ENCODE measurements around the gene TRMT10B.

The TRMT10B gene

GRCh38 chr9:37753489-37754190 is at the start of gene TRMT10B:
TRMT10B (plus strand) TSS chr9:37753805; CDS start chr9:37761932, 8,127 bp downstream.
- no peaks in the 10 kb centered on the region for H3K36me3 ChIP-seq
- peak within 1 kb of the TSS; percentile 67 for H3K27ac ChIP-seq
- no peaks in the 10 kb centered on the region for H3K27me3 ChIP-seq (ENCODE audit: insufficient read depth, low read depth, severe bottlenecking)
- TF ChIP-seq CTCF (IDR thresholded peaks at IDR 0.05; ENCODE audit: low read depth, low read length), result no peak
- peak within 1 kb of the TSS; percentile 75 for H3K4me3 ChIP-seq (ENCODE audit: low read depth, low read length)
- H3K9me3 ChIP-seq (ENCODE audit: severe bottlenecking), result peaks cover 6% of the 10 kb centered on the region
- DNase-seq, result peak; percentile 68

GRCh38 chr9:37705787-37706186 is 47.8 kb upstream of the TRMT10B start:
- no peak for TF ChIP-seq CTCF (IDR thresholded peaks at IDR 0.05; ENCODE audit: low read depth, low read length)
- DNase-seq, result no peak
- Histone ChIP-seq H3K27me3 (ENCODE audit: insufficient read depth, low read depth, severe bottlenecking) (no peaks in the 10 kb centered on the region), H3K27ac (no peak overlapping the region), H3K36me3 (peaks cover 23% of the 10 kb centered on the region), H3K4me3 (ENCODE audit: low read depth, low read length) (no peak overlapping the region), H3K9me3 (ENCODE audit: severe bottlenecking) (no peaks in the 10 kb centered on the region)

GRCh38 chr9:37706290-37706689 is 47.3 kb upstream of the TRMT10B start:
- H3K27ac ChIP-seq, result no peak overlapping the region
- DNase-seq, result no peak

GRCh38 chr9:37707748-37708147 is 45.9 kb upstream of the TRMT10B start:
- no peak for DNase-seq
- H3K36me3 ChIP-seq, result peaks cover 31% of the 10 kb centered on the region
- H3K27ac ChIP-seq, result no peak overlapping the region
- no peaks in the 10 kb centered on the region for H3K27me3 ChIP-seq (ENCODE audit: insufficient read depth, low read depth, severe bottlenecking)
- no peak overlapping the region for H3K4me3 ChIP-seq (ENCODE audit: low read depth, low read length)
- no peaks in the 10 kb centered on the region for H3K9me3 ChIP-seq (ENCODE audit: severe bottlenecking)
- no peak for TF ChIP-seq CTCF (IDR thresholded peaks at IDR 0.05; ENCODE audit: low read depth, low read length)

More at GRCh38 chr9:37706290-37706689, 47.3 kb upstream of the TRMT10B start:
- no peaks in the 10 kb centered on the region for H3K27me3 ChIP-seq (ENCODE audit: insufficient read depth, low read depth, severe bottlenecking)
- peaks cover 22% of the 10 kb centered on the region for H3K36me3 ChIP-seq
- no peak for TF ChIP-seq CTCF (IDR thresholded peaks at IDR 0.05; ENCODE audit: low read depth, low read length)
- no peak overlapping the region for H3K4me3 ChIP-seq (ENCODE audit: low read depth, low read length)
- no peaks in the 10 kb centered on the region for H3K9me3 ChIP-seq (ENCODE audit: severe bottlenecking)

- Histone ChIP-seq H3K36me3 (peaks cover 43% of the 10 kb centered on the region), H3K27ac (no peak overlapping the region), H3K4me3 (ENCODE audit: low read depth, low read length) (no peak overlapping the region), H3K27me3 (ENCODE audit: insufficient read depth, low read depth, severe bottlenecking) (no peaks in the 10 kb centered on the region), H3K9me3 (ENCODE audit: severe bottlenecking) (no peaks in the 10 kb centered on the region)
- DNase-seq, result no peak
- no peak for TF ChIP-seq CTCF (IDR thresholded peaks at IDR 0.05; ENCODE audit: low read depth, low read length)
Observed at GRCh38 chr9:37710046-37710445, 43.6 kb upstream of the TRMT10B start.

- Histone ChIP-seq H3K27me3 (ENCODE audit: insufficient read depth, low read depth, severe bottlenecking) (no peaks in the 10 kb centered on the region), H3K36me3 (peaks cover 53% of the 10 kb centered on the region), H3K9me3 (ENCODE audit: severe bottlenecking) (no peaks in the 10 kb centered on the region), H3K27ac (no peak overlapping the region), H3K4me3 (ENCODE audit: low read depth, low read length) (no peak overlapping the region)
- no peak for DNase-seq
- TF ChIP-seq CTCF (IDR thresholded peaks at IDR 0.05; ENCODE audit: low read depth, low read length), result no peak
Observed at GRCh38 chr9:37715260-37715659, 38.3 kb upstream of the TRMT10B start.
